Measurements from ENCODE around the gene ZNF384.

- no peak for TF ChIP-seq SREBF2 (IDR thresholded peaks at IDR 0.05; ENCODE audit: low read length)
- no peak for TF ChIP-seq MAX (IDR thresholded peaks at IDR 0.05; ENCODE audit: low read depth, low read length)
- TF ChIP-seq USF2 (IDR thresholded peaks at IDR 0.05; ENCODE audit: borderline replicate concordance, low read depth, low read length) = no peak
These were observed 12.0 kb upstream of the ZNF384 start for GRCh38 chr12:6701078-6701768.
